GM21390 (cell line): Measurements from ENCODE around the gene GFRA1.

ENCODE experiments used
- ATAC-seq: cut with Tn5 transposase; IDR thresholded peaks from one replicate; pipeline ENCODE4 v1.9.1; 2021; ENCODE audit not compliant: unreplicated experiment

GFRA1 gene

GRCh38 chr10:116245156-116245555 lies 27.9 kb downstream of the GFRA1 start:
- ATAC-seq: no peak

GRCh38 chr10:116241642-116242410 lies 31.2 kb downstream of the GFRA1 start:
- ATAC-seq: no peak

GRCh38 chr10:116241085-116241484 lies 31.9 kb downstream of the GFRA1 start:
- no peak for ATAC-seq

GRCh38 chr10:116240157-116240950 lies 32.7 kb downstream of the GFRA1 start:
- no peak for ATAC-seq

GRCh38 chr10:116239229-116239628 lies 33.8 kb downstream of the GFRA1 start:
- ATAC-seq: no peak

- no peak for ATAC-seq
Measured at GRCh38 chr10:116237970-116238369, 35.0 kb downstream of the GFRA1 start.

GRCh38 chr10:116237260-116237659 lies 35.7 kb downstream of the GFRA1 start:
- ATAC-seq: no peak

GRCh38 chr10:116233230-116233629 lies 39.8 kb downstream of the GFRA1 start:
- no peak for ATAC-seq

- ATAC-seq: no peak
Measured at GRCh38 chr10:116232613-116233012, 40.4 kb downstream of the GFRA1 start.

- ATAC-seq: no peak
Measured at GRCh38 chr10:116226766-116227165, 46.2 kb downstream of the GFRA1 start.

- ATAC-seq: no peak
Measured at GRCh38 chr10:116226053-116226452, 47.0 kb downstream of the GFRA1 start.

GRCh38 chr10:116223289-116223688 lies 49.7 kb downstream of the GFRA1 start:
- ATAC-seq: no peak

GRCh38 chr10:116221053-116221452 lies 52.0 kb downstream of the GFRA1 start:
- ATAC-seq: no peak

GRCh38 chr10:116216676-116217075 lies 56.3 kb downstream of the GFRA1 start:
- no peak for ATAC-seq

- no peak for ATAC-seq
Measured at GRCh38 chr10:116215651-116216050, 57.4 kb downstream of the GFRA1 start.

GRCh38 chr10:116211682-116212081 lies 61.3 kb downstream of the GFRA1 start:
- ATAC-seq: no peak

- no peak for ATAC-seq
Measured at GRCh38 chr10:116210588-116211346, 62.2 kb downstream of the GFRA1 start.

- no peak for ATAC-seq
Measured at GRCh38 chr10:116209781-116210180, 63.2 kb downstream of the GFRA1 start.

GRCh38 chr10:116208956-116209567 lies 63.9 kb downstream of the GFRA1 start:
- no peak for ATAC-seq

- ATAC-seq: no peak
Measured at GRCh38 chr10:116207690-116208089, 65.3 kb downstream of the GFRA1 start.

- ATAC-seq: no peak
Measured at GRCh38 chr10:116203661-116204060, 69.3 kb downstream of the GFRA1 start.
